ENCODE results near the gene RRBP1.

DNA sequence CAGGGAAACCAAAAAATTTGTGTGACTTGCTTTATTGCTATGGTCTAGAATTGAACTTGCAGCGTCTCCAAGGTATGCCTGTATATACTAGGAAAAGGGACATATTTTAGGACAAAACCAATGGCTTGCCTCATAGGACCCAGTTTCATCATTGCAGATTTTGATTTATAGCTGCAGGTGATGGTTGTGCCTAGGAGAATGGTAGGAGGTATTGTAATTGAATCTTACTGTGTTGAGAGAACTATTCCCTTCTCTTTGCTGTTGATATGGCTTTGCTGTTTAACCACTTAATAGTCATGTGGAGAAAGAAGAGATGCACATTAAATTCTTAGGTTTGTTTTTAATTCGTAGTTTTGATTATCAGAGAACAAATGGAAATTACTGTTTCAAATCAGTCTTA, 95.8 kb downstream of the RRBP1 start:
- TF ChIP-seq CTCF (IDR thresholded peaks at IDR 0.05) (no peak), POLR2A (IDR thresholded peaks at IDR 0.05) (no peak), POLR2AphosphoS5 (IDR thresholded peaks at IDR 0.05) (no peak), EP300 (IDR thresholded peaks at IDR 0.05) (no peak)
